GM06990 (cell line): ENCODE data around the gene RTTN.

Experiments used
- DNase-seq: peaks from one replicate; pipeline ENCODE4 v3.0.0-alpha.2; 2011; ENCODE audit not compliant: insufficient read length; ENCODE audit errors: extremely low read depth
- H3K27me3 ChIP-seq: replicated peaks from 2 replicates; pipeline ENCODE4 v1.6.0; 2011; ENCODE audit warnings: low read length; ENCODE audit not compliant: control insufficient read depth, insufficient read depth
- H3K36me3 ChIP-seq: 2 replicates; pipeline ENCODE4 v1.5.1; 2011; ENCODE audit warnings: low read length; ENCODE audit not compliant: control insufficient read depth, insufficient read depth
- H3K4me3 ChIP-seq: replicated peaks from 2 replicates; pipeline ENCODE4 v1.5.1; 2011; ENCODE audit warnings: low read depth, mild to moderate bottlenecking, control low read depth, low read length
- TF ChIP-seq, protein P1 (sequence below): IDR thresholded peaks from 2 replicates; pipeline ENCODE4 v1.5.1; 2011; ENCODE audit warnings: low read length, control low read depth, mild to moderate bottlenecking, inconsistent platforms; ENCODE audit not compliant: insufficient read depth, poor library complexity, severe bottlenecking

The RTTN gene

DNA sequence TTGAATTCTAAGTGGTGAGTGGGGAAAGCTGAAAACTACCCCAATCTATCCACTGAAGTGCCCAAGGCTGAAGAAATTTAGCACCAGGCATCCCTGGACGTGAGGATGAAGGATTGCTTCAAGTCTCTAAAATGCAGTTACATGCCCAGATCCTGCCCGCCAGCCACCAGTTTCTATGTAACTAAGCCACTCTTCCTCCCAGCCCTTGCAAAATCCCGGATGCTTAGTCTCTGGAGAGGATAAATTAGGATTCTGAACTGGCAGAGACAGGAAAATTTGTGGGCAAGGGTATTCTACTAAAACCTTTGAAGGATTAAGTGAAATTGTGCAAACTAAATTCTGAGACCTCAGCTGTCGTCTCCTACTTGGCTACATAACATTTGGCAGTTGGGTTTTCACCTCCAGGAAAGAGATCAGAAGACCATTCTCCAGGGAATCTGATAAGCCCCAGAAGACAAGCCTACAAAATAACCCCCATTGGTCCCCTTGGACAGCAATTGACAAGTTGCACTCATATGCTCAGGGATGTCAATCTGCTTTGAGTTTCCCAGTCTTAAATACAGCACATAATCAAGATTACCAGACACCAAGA, 163.9 kb downstream of the RTTN start:
- no peaks in the 10 kb centered on the region for H3K27me3 ChIP-seq
- peaks cover 2% of the 10 kb centered on the region for H3K36me3 ChIP-seq
- no peak overlapping the region for H3K4me3 ChIP-seq
- TF ChIP-seq, protein P1, sequence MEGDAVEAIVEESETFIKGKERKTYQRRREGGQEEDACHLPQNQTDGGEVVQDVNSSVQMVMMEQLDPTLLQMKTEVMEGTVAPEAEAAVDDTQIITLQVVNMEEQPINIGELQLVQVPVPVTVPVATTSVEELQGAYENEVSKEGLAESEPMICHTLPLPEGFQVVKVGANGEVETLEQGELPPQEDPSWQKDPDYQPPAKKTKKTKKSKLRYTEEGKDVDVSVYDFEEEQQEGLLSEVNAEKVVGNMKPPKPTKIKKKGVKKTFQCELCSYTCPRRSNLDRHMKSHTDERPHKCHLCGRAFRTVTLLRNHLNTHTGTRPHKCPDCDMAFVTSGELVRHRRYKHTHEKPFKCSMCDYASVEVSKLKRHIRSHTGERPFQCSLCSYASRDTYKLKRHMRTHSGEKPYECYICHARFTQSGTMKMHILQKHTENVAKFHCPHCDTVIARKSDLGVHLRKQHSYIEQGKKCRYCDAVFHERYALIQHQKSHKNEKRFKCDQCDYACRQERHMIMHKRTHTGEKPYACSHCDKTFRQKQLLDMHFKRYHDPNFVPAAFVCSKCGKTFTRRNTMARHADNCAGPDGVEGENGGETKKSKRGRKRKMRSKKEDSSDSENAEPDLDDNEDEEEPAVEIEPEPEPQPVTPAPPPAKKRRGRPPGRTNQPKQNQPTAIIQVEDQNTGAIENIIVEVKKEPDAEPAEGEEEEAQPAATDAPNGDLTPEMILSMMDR, result no peak
- no peak for DNase-seq

DNA sequence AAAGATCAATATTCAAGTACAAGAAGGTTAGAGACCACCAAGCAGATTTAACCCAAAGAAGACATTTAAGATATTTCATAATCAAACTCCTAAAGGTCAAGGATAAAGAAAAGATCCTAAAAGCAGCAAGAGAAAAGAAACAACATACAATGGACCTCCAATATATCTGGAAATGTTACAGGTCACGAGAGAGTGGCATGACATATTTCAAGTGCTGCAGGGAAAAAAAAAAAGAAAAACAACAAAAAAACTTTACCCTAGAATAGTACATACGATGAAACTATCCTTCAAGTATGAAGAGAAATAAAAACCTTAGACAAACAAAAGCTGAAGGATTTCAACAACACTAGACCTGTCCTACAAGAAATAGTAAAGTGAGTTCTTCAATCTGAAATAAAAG, 166.3 kb downstream of the RTTN start:
- Histone ChIP-seq H3K36me3 (peaks cover 2% of the 10 kb centered on the region), H3K4me3 (no peak overlapping the region)

DNA sequence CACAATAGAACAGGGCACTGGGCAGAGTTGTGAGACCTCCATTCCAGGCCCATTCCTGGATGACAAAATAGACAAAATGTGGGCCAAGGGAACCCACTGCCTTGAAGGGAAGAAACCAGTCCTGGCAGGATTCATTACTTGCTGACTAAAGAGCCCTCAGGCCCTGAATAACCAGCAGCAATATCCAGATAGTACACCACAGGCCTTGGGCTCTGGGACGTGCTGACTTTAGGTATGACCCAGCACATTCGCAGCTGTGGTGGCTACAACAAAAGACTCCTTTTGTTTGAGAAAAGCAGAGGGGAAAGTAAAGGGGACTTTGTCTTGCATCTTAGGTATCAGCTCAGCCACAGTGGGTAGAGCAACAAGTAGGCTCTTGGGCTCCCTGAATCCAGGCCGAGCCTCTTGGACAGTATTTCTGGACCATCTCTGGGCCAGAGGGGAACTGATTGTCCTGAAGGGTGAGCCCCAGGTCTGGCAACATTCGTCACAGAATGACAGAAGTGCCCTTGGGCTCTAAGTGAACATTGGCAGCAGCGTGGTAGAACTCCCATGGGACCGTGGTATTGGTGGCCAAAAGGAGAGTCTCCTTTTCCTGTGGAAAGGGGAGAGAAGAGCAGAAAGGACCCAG, 167.9 kb downstream of the RTTN start:
- no peaks in the 10 kb centered on the region for H3K27me3 ChIP-seq
- DNase-seq, result no peak
- H3K4me3 ChIP-seq, result no peak overlapping the region
- peaks cover 1% of the 10 kb centered on the region for H3K36me3 ChIP-seq
- TF ChIP-seq, protein P1, result no peak

More for the DNA sequence above, 166.3 kb downstream of the RTTN start:
- DNase-seq, result no peak
- no peaks in the 10 kb centered on the region for H3K27me3 ChIP-seq
- TF ChIP-seq, protein P1, result no peak

DNA sequence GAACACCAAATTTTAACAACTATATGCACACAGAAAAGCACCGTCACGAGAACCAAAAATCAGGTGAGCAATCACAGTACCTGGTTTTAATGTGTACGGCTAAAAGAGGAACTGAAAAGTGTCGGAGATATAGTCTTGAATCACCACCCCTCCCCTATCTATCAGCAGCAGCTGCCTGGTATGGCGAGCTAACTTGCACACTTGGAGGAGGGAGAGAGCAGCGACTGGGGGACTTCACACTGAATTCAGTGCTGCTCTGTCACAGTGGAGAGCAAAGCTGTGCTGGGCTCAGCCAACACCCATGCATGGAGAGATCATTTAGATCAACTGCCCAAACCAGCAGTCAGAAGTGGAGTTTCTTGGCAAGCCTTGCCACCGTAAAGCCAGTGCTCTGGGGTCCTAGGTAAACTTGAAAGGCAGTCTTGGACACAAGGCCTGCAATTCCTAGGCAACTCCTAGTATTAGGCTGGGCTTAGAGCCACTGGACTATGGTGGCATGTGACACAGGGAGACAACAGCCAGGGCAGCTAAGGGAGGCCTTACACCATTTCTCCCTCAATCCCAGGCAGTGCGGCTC, 168.6 kb downstream of the RTTN start:
- peaks cover 1% of the 10 kb centered on the region for H3K36me3 ChIP-seq
- no peaks in the 10 kb centered on the region for H3K27me3 ChIP-seq
- TF ChIP-seq, protein P1, result no peak
- peak; percentile 62 for DNase-seq
- H3K4me3 ChIP-seq, result no peak overlapping the region

DNA sequence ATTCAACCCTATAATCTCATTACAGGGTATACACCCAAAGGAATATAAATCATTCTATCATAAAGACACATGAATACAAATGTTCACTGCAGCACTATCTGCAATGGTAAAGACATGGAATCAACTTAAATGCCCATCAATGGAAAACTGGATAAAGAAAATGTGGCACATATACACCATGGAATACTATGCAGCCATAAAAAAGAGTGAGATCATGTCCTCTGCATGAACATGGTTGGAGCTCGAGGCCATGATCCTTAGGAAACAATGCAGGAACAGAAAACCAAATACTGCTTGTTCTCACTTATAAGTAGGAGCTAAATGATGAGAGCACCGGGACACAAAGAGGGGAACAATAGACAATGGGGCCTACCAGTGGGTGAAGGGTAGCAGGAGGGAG, 169.3 kb downstream of the RTTN start:
- H3K36me3 ChIP-seq, result peaks cover 1% of the 10 kb centered on the region
- no peak for DNase-seq
- H3K27me3 ChIP-seq, result no peaks in the 10 kb centered on the region
- TF ChIP-seq, protein P1, result no peak
- H3K4me3 ChIP-seq, result no peak overlapping the region
